Liver (tissue), 9 donors: Measurements from ENCODE around the gene VEGFA. TPM values are rescaled to one million over a fixed set of nuclear protein-coding genes. Genes with fewer than 3 reads are reported as not detected.

Source experiments
- DNase-seq: peaks from one replicate; pipeline ENCODE4 v3.0.0-alpha.2; 2017; ENCODE audit warnings: low spot score
- H3K27ac ChIP-seq, 2 donors: one replicate each; pipeline ENCODE4 v1.7.0; 2013; ENCODE audit warnings: inconsistent platforms in 2 of 2, low read length in 2 of 2, control low read depth in 1 of 2, low read depth in 1 of 2, mild to moderate bottlenecking in 1 of 2
- H3K27me3 ChIP-seq, 4 donors: one replicate each; pipeline versions ENCODE4 v1.6.1 to v1.7.0; 2013; ENCODE audit warnings: low read length in 3 of 4, inconsistent platforms in 1 of 4, mild to moderate bottlenecking in 1 of 4, moderate library complexity in 1 of 4; ENCODE audit not compliant: control insufficient read depth in 4 of 4, insufficient read depth in 4 of 4
- H3K36me3 ChIP-seq, 4 donors: one replicate each; pipeline versions ENCODE4 v1.6.1 to v1.7.0; 2013; ENCODE audit warnings: low read length in 3 of 4, mild to moderate bottlenecking in 3 of 4, low read depth in 1 of 4, moderate library complexity in 1 of 4; ENCODE audit not compliant: control insufficient read depth in 4 of 4, insufficient read depth in 3 of 4
- H3K4me1 ChIP-seq, 4 donors: one replicate each; pipeline versions ENCODE4 v1.6.1 to v1.7.0; 2013; ENCODE audit warnings: low read length in 3 of 4, mild to moderate bottlenecking in 3 of 4, moderate library complexity in 1 of 4; ENCODE audit not compliant: control insufficient read depth in 4 of 4, insufficient read depth in 4 of 4
- H3K4me3 ChIP-seq, 3 donors: one replicate each; pipeline versions ENCODE4 v1.6.1 to v1.7.0; 2013; ENCODE audit warnings: low read length in 3 of 3, control low read depth in 1 of 3, low read depth in 1 of 3, mild to moderate bottlenecking in 1 of 3
- H3K9ac ChIP-seq, 2 donors: one replicate each; pipeline ENCODE4 v1.7.0; 2013; ENCODE audit warnings: low read length in 2 of 2, mild to moderate bottlenecking in 2 of 2, moderate library complexity in 2 of 2, control low read depth in 1 of 2, low read depth in 1 of 2
- H3K9me3 ChIP-seq, 4 donors: one replicate each; pipeline versions ENCODE4 v1.6.1 to v1.7.0; 2013; ENCODE audit warnings: low read length in 3 of 4; ENCODE audit not compliant: control insufficient read depth in 4 of 4
- HNF4A ChIP-seq, 2 donors: conservative IDR thresholded peaks; 2 replicates each; pipeline ENCODE4 v1.6.1; 2016; ENCODE audit warnings: antibody characterized with exemption in 2 of 2, mild to moderate bottlenecking in 2 of 2
- JUND ChIP-seq, 2 donors: IDR thresholded peaks; 2 replicates each; pipeline ENCODE4 v1.6.1; 2016; ENCODE audit warnings: antibody characterized with exemption in 2 of 2
- NR2F2 ChIP-seq: IDR thresholded peaks from 2 replicates; pipeline ENCODE4 v1.6.1; 2016; ENCODE audit warnings: antibody characterized with exemption
- RXRA ChIP-seq, 2 donors: IDR thresholded peaks; 2 replicates each; pipeline ENCODE4 v1.6.1; 2017 to 2018; ENCODE audit warnings: antibody characterized with exemption in 2 of 2, mild to moderate bottlenecking in 1 of 2
- TAF1 ChIP-seq: conservative IDR thresholded peaks from 2 replicates; pipeline ENCODE4 v1.6.1; 2016; ENCODE audit warnings: antibody characterized with exemption, mild to moderate bottlenecking
- YY1 ChIP-seq: IDR thresholded peaks from 2 replicates; pipeline ENCODE4 v1.6.1; 2016; ENCODE audit warnings: antibody characterized with exemption, mild to moderate bottlenecking
- WGBS: extraction: QIAGEN DNeasy Blood & Tissue Kit; methylation state at CpG from one replicate; pipeline ENCODE4 v1.1.7; 2013; 5-methylcytosine and 5-hydroxymethylcytosine counted together
- polyA plus RNA-seq, 2 donors: library from polyadenylated mRNA; stranded (reverse) in 1 of 2; unstranded in 1 of 2; fragments of 200-250 nt in 1 of 2; fragments of >200 nt in 1 of 2; fragmentation: Nextera tagmentation in 1 of 2; extraction: Ambion mirVana in 1 of 2; gene quantifications; one replicate each; pipeline versions ENCODE4 v1.2.1 to v1.2.3, GENCODE V29; 2013 to 2015
- total RNA-seq, 2 donors: library from RNA; depleted of rRNA; stranded (reverse); fragments of >200 nt; gene quantifications; one replicate each; pipeline ENCODE4 v1.2.3, GENCODE V29; 2014
- TF ChIP-seq, protein P1 (sequence below): IDR thresholded peaks from 2 replicates; pipeline ENCODE4 v1.6.1; 2016; ENCODE audit warnings: antibody characterized with exemption, mild to moderate bottlenecking
- donor health status: healthy.
- donor health status: healthy.
- donor health status: healthy.
- donor health status: healthy.
- donor health status: healthy.

The VEGFA gene
- total and polyA plus RNA-seq, 4 donors, result 14.7 to 160 (median 65.2) TPM

DNA sequence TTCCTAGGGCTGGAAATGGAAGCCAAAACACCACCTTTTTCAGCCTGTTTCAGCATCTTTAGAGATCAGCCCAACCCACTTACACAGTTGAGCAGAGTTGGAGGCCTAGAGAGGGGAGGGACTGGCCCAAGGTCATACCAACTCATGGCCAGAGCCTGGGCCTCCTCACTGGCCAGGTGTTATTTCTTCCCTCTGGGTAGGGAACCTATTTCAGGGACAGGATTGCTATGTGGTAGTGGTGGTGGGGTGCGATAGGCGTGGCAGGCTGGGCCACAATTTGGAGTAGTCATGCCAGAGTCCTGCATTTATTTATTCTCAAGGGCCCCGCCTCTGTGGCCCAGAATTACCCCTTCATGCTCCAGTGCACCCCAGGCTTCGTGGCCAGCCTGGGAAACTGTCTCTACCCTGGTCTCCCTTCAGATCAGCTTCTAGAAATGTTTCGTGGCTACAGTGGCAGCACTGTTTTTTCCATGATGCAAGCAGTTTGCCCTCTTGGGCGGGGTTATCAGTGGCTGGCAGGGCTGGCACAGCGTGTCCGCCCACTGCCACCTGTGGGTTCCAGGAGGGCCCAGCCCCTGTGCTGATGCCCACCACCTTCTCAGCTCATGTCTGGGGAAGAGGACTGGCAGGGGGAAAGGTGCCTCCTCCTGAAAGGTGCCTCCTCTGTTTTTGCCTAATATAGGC, 6.2 kb downstream of the VEGFA start (continued):
- TF ChIP-seq, protein P1, sequence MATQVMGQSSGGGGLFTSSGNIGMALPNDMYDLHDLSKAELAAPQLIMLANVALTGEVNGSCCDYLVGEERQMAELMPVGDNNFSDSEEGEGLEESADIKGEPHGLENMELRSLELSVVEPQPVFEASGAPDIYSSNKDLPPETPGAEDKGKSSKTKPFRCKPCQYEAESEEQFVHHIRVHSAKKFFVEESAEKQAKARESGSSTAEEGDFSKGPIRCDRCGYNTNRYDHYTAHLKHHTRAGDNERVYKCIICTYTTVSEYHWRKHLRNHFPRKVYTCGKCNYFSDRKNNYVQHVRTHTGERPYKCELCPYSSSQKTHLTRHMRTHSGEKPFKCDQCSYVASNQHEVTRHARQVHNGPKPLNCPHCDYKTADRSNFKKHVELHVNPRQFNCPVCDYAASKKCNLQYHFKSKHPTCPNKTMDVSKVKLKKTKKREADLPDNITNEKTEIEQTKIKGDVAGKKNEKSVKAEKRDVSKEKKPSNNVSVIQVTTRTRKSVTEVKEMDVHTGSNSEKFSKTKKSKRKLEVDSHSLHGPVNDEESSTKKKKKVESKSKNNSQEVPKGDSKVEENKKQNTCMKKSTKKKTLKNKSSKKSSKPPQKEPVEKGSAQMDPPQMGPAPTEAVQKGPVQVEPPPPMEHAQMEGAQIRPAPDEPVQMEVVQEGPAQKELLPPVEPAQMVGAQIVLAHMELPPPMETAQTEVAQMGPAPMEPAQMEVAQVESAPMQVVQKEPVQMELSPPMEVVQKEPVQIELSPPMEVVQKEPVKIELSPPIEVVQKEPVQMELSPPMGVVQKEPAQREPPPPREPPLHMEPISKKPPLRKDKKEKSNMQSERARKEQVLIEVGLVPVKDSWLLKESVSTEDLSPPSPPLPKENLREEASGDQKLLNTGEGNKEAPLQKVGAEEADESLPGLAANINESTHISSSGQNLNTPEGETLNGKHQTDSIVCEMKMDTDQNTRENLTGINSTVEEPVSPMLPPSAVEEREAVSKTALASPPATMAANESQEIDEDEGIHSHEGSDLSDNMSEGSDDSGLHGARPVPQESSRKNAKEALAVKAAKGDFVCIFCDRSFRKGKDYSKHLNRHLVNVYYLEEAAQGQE, result no peak
- no peak for TF ChIP-seq JUND (IDR thresholded peaks at IDR 0.05)
- no peak for TF ChIP-seq YY1
- TF ChIP-seq TAF1, result no peak

DNA sequence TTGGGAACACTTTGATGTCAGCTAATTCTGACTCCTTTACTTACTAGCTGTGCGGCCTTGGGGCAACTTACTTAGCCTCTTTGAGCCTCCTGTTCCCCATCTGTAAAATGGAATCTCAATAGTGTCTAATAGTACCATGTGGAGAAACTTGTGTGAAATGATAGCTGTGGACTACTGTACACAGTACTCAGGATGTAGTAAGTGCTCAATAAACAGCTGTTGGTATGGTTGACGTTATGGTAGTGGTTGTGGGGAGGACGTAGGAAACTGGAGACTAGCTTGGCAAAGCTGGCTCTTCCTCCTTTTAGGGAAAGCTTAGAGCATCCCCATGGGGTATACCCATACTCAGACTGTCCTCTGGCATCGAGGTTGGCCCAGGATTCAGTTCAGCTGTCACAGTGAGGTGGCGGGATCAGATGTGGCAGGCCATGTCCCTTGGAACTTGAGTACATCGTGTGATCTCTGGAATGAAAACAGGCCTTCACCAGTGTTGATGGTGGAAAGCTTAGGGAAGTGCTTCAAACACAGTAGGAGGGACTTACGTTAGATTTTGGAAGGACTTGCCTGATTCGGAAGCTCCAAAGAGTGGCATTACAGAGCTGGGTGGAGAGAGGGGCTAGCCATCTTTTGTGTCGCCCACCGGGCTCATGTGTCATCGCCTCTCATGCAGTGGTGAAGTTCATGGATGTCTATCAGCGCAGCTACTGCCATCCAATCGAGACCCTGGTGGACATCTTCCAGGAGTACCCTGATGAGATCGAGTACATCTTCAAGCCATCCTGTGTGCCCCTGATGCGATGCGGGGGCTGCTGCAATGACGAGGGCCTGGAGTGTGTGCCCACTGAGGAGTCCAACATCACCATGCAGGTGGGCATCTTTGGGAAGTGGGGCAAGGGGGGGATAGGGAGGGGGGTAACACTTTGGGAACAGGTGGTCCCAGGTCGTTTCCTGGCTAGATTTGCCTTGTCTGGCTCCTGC, 7.1 kb downstream of the VEGFA start:
- no peaks in the 10 kb centered on the region for H3K27me3 ChIP-seq
- no peak overlapping the region for H3K4me3 ChIP-seq
- TF ChIP-seq NR2F2 (no peak), HNF4A (conservative IDR thresholded peaks at IDR 0.05) (no peak)
- TF ChIP-seq, protein P1, result no peak
- WGBS, result 87% methylated on average over 18 of the region's 18 CpGs
- H3K9me3 ChIP-seq, result no peaks in the 10 kb centered on the region
- H3K4me1 ChIP-seq, result peaks cover 7 to 58% (median 34%) of the 10 kb centered on the region in 4 donors
- H3K9ac ChIP-seq, result no peak overlapping the region
- H3K36me3 ChIP-seq, result peaks cover 24 to 63% (median 46%) of the 10 kb centered on the region in 4 donors
- peak overlapping the region; percentile 27 to 42 for H3K27ac ChIP-seq
- DNase-seq, result no peak

DNA sequence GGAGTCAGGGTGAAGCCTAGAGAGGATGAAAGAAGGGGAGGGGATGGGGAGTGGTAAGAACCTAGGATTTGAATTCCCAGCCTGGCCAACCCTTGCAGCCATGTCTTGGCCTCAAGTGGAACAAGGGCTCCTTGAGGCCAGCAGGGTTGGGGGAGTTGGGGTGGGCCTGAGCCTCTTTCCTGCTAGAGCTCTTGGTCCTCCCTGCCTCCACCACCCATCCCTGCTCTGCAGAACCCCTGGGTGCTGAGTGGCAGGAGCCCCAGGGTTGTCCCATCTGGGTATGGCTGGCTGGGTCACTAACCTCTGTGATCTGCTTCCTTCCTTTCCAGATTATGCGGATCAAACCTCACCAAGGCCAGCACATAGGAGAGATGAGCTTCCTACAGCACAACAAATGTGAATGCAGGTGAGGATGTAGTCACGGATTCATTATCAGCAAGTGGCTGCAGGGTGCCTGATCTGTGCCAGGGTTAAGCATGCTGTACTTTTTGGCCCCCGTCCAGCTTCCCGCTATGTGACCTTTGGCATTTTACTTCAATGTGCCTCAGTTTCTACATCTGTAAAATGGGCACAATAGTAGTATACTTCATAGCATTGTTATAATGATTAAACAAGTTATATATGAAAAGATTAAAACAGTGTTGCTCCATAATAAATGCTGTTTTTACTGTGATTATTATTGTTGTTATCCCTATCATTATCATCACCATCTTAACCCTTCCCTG, 8.3 kb downstream of the VEGFA start:
- peaks cover 7 to 51% (median 32%) of the 10 kb centered on the region in 4 donors for H3K4me1 ChIP-seq
- WGBS, result 52% methylated on average over 4 of the region's 4 CpGs
- H3K27ac ChIP-seq, result no peak overlapping the region
- peaks cover 34 to 75% (median 55%) of the 10 kb centered on the region in 4 donors for H3K36me3 ChIP-seq
- H3K9ac ChIP-seq, result no peak overlapping the region
- TF ChIP-seq HNF4A (conservative IDR thresholded peaks at IDR 0.05) (peak; percentile 20 to 51), RXRA (IDR thresholded peaks at IDR 0.05) (no peak)
- no peaks in the 10 kb centered on the region for H3K27me3 ChIP-seq
- H3K9me3 ChIP-seq, result no peaks in the 10 kb centered on the region
- DNase-seq, result no peak
- no peak overlapping the region for H3K4me3 ChIP-seq
